Measurements from ENCODE around the gene FBXL5.

Gene FBXL5

DNA sequence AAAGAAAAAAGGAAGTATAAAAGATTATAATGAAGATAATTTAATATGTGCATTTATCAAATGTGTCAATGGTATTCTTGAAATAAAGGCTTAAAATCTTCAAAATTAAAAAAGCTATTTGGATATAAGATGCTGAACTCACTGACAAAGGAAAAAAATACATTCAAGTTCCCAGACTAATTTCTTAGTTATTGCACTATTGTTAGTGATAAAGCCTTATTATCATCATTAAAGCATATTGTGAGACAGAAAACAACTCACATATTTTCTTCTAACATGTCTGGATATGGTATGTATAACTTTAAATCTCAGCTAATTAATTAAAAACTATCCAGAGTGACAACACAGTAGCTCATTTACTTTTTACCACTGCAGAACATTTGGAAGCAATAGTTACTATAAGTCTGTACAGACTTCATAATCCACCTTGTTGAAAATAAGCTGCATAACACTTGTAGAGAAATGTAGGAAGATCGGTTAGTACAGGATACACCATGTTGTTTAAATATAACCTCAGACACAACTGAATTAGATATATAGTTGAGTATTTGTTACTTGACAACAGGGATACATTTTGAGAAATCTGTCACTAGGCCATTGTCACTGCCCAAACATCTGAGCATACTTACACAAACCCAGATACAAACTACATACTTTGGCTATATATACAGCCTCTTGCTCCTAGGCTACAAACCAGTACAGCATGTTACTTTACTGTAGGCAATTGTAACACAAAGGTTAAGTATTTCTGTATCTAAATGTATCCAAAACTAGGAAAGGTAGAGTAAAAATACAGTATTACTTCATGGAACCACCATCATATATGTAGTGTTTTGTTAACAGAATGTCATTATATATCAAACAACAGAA lies 13.6 kb upstream of the FBXL5 start:
- Histone ChIP-seq H3K9me3 (ENCODE audit: control insufficient read depth, insufficient read depth, low read length) (no peaks in the 10 kb centered on the region), H3K36me3 (ENCODE audit: insufficient read depth, low read length) (peaks cover 10% of the 10 kb centered on the region), H3K4me1 (ENCODE audit: insufficient read depth, low read length) (0 out of 2 replicates have a peak, but pooled peaks cover 8% of the 10 kb centered on the region), H3K9ac (ENCODE audit: low read depth, low read length) (no peak overlapping the region)

DNA sequence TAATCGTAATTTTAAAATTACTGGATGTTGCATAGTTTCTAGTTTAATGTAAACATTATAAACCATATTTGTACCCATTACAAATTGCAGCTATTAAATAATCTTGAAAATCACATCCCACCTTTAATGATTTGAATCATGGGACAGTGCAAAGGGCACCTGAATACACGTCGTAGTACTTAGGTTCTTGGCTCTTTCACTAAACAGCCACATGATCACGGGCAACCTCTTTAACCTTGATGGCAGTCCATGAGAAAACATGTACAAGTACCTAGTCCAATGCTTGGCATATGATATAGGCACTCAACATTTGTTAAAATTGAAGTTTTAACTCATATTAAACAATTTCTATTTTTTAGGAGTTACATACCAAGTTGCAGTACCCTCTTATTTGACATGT lies 11.8 kb upstream of the FBXL5 start:
- Histone ChIP-seq H3K9ac (ENCODE audit: low read depth, low read length) (no peak overlapping the region), H3K9me3 (ENCODE audit: control insufficient read depth, insufficient read depth, low read length) (no peaks in the 10 kb centered on the region), H3K4me1 (ENCODE audit: insufficient read depth, low read length) (0 out of 2 replicates have a peak, but pooled peaks cover 8% of the 10 kb centered on the region), H3K36me3 (ENCODE audit: insufficient read depth, low read length) (peaks cover 10% of the 10 kb centered on the region)

DNA sequence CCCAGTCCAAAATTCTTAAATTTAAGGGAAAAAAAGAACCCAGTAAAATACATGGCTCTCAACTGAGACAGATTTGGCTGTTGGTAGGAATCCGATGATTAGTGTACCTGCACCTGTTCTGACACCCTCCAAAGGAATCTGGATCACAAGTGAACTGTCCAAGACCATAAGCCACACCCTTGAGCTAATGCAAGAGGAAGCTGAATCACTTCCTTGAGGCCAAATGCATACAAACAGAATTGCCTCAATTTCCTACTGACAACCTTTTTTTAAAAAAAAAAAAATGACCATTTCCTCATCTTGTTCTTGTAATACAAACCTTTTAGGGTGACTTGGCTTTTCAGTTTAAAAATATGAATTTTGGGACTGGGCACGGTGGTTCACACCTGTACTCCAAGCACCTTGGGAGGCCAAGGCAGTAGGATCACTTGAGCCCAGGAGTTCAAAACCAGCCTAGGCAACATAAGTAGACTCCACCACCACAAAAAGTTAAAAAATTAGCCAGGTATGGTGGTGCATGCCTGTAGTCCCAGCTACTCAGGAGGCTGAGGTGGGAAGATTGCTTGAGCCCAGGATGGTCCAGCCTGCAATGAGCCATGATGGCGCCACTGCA lies 10.7 kb upstream of the FBXL5 start:
- H3K36me3 ChIP-seq (ENCODE audit: insufficient read depth, low read length) = peaks cover 14% of the 10 kb centered on the region
- no peak overlapping the region for H3K9ac ChIP-seq (ENCODE audit: low read depth, low read length)
- H3K9me3 ChIP-seq (ENCODE audit: control insufficient read depth, insufficient read depth, low read length) = no peaks in the 10 kb centered on the region
- 0 out of 2 replicates have a peak, but pooled peaks cover 8% of the 10 kb centered on the region for H3K4me1 ChIP-seq (ENCODE audit: insufficient read depth, low read length)

DNA sequence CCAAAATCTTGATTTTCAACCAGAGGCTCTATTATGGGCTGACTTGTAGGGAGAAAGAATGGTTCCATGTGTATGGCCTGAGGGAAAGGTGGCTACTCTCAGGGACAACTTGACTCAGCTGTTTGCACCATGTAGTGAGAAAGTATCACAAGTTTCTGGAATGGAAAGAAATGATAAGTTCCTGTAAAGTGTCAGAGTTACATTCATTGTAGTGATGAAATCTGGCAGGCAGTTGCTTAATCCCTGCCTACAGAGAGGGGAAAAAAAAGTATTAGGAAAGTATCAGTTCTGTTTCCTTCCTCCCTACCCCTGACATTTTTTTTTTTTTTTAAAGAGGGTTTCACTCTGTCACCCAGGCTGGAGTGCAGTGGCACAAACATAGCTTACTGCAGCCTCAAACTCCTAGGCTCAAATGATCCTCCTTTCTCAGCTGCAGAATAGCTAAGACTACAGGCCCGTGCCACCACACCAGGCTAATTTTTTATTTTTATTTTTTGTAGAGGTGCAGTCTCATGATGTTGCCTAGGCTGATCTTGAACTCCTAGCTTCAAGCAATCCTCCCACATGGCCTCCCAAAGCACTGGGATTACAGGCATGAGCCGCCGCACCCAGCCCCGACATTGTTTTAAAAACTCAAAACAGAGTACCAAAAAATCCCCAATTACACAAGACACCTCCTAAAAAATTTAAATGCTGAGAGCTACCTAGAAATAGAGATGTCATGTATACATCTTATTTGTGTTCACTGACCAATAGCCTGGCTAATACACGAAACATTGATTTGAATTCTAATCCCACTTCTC lies 4.8 kb upstream of the FBXL5 start:
- Histone ChIP-seq H3K9ac (ENCODE audit: low read depth, low read length) (no peak overlapping the region), H3K36me3 (ENCODE audit: insufficient read depth, low read length) (peaks cover 7% of the 10 kb centered on the region; the same call in 1 of the 2 replicates)

DNA sequence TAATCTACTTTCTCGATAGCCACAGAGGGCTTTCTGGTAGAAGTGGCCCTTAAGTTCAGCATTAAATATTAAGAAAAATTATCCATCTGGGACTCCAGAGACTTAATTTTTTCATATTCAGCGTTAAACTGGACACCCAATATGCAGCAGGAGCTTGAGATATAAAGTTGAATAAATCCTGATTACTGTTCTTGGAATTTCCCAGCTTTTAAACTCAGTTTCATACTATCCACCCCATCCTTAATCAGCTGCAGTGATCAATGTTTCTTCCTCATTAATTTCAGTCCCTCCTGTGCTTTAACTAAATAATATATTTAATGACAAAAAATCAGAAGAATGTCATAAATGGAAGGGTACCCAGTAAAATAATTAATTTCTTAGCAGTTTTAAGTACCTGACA lies 3.6 kb upstream of the FBXL5 start:
- H3K9ac ChIP-seq (ENCODE audit: low read depth, low read length) = no peak overlapping the region
- H3K4me1 ChIP-seq (ENCODE audit: insufficient read depth, low read length) = peaks cover 12% of the 10 kb centered on the region
- H3K36me3 ChIP-seq (ENCODE audit: insufficient read depth, low read length) = peaks cover 7% of the 10 kb centered on the region; the same call in 1 of the 2 replicates
- H3K9me3 ChIP-seq (ENCODE audit: control insufficient read depth, insufficient read depth, low read length) = no peaks in the 10 kb centered on the region

More for the DNA sequence above, 4.8 kb upstream of the FBXL5 start:
- no peaks in the 10 kb centered on the region for H3K9me3 ChIP-seq (ENCODE audit: control insufficient read depth, insufficient read depth, low read length)
- H3K4me1 ChIP-seq (ENCODE audit: insufficient read depth, low read length) = peaks cover 12% of the 10 kb centered on the region

DNA sequence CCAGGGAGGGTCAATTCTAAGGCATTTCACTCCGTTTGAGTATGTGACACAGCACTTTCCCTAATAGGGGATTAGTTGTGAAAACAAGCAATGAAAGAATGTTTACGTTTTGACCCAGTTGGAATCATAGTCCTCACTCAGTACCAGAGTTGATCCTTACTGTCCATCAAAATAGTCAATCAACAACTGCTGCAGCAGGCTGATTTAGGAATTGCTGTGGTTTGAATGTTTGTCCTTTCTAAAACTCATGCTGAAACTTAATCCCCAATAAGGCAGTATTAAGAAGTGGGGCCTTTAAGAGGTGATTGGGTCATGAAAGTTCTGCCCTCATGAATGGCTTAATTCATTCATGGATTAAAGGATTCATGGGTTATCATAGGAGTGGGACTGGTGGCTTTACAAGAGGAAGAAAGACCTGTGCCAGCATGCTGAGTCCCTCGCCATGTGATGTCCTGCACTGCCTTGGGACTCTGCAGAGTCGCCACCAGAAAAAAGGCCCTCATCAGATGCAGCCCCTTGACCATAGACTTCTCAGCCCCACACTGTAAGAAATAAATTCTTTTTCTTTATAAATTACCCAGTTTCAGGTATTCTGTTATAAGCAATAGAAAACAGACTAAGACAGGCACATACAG lies 3.1 kb upstream of the FBXL5 start:
- Histone ChIP-seq H3K36me3 (ENCODE audit: insufficient read depth, low read length) (peaks cover 7% of the 10 kb centered on the region; the same call in 1 of the 2 replicates), H3K9me3 (ENCODE audit: control insufficient read depth, insufficient read depth, low read length) (no peaks in the 10 kb centered on the region), H3K4me1 (ENCODE audit: insufficient read depth, low read length) (peaks cover 14% of the 10 kb centered on the region), H3K9ac (ENCODE audit: low read depth, low read length) (no peak overlapping the region)

DNA sequence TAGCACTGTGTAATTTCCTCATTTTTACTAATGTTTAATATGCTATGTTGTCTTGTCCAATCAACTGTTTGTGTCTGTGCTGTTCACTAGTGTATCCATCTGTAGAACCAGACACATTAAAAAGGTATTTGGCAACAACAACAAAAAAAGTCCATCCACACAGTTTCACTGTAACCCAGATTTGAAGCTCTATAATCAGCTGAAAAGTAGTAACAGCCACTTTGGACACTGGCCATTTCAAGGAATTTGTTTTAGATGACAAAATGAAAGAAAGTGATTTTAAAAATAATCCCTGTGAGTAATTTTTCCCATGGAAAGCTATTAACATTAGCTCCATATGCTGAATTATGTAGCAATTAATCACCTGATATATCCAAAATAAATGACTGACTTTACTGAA lies 2.2 kb upstream of the FBXL5 start:
- Histone ChIP-seq H3K9me3 (ENCODE audit: control insufficient read depth, insufficient read depth, low read length) (no peaks in the 10 kb centered on the region), H3K36me3 (ENCODE audit: insufficient read depth, low read length) (peaks cover 7% of the 10 kb centered on the region; the same call in 1 of the 2 replicates), H3K4me1 (ENCODE audit: insufficient read depth, low read length) (peaks cover 16% of the 10 kb centered on the region), H3K9ac (ENCODE audit: low read depth, low read length) (no peak overlapping the region)

DNA sequence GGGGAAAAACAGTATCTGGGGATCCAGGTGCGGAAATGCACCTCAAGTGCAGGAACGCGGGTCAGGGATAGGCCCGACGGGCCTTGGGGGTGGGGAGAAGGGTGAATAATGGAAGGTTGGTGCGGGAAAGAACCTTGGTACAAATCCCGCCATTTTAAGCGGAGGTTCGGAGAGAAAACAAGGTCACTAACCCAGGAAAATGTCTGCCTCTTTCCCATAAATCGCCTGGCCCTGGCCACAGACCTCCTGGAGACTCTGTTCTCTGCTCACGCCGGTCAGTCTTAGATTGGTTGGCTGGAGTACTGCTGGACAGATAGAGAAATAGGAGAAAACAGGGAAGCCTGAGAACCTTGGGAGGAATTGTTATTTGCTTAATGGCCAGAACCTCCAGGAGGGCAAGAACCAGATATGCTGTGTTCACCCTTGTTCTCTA lies 897 bp upstream of the FBXL5 start:
- Histone ChIP-seq H3K36me3 (ENCODE audit: insufficient read depth, low read length) (peaks cover 3% of the 10 kb centered on the region; the same call in 1 of the 2 replicates), H3K9ac (ENCODE audit: low read depth, low read length) (peak overlapping the region; percentile 59), H3K4me1 (ENCODE audit: insufficient read depth, low read length) (peaks cover 16% of the 10 kb centered on the region), H3K9me3 (ENCODE audit: control insufficient read depth, insufficient read depth, low read length) (no peaks in the 10 kb centered on the region)

DNA sequence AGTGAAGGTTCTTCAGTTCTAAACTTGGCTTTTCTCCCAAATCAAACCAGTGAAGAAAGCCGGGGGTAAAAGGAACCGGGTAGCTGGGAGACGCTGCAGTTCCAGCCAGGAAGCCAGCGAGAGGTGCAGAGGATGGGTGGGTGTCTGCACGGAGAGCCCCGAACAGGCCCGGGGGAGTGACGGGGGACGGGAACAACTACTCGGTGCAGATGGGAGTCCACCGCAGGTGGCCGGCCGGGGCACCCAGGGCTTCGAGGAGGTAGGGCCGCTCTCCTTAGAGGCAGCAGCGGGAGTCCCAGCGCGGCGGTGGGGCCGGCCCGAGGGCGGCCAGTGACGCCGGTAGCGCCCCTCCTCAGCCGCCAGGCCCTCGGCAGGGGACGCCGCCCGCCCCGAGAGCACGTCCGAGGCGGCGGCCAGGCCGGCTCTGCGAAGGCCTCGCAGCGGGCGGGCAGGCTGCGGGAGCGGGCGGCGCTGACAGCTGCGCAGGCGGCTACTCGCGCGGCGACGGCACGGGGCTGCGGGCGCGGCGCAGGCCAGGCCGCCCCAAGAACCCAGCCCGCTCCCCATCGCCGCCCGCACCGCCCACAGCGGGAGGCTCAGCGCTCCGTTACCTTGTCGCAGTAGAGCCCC lies 449 bp downstream of the FBXL5 start:
- no peaks in the 10 kb centered on the region for H3K9me3 ChIP-seq (ENCODE audit: control insufficient read depth, insufficient read depth, low read length)
- H3K9ac ChIP-seq (ENCODE audit: low read depth, low read length) = peak overlapping the region; percentile 59
- H3K36me3 ChIP-seq (ENCODE audit: insufficient read depth, low read length) = no peaks in the 10 kb centered on the region; the same call in 1 of the 2 replicates
- H3K4me1 ChIP-seq (ENCODE audit: insufficient read depth, low read length) = peaks cover 17% of the 10 kb centered on the region

DNA sequence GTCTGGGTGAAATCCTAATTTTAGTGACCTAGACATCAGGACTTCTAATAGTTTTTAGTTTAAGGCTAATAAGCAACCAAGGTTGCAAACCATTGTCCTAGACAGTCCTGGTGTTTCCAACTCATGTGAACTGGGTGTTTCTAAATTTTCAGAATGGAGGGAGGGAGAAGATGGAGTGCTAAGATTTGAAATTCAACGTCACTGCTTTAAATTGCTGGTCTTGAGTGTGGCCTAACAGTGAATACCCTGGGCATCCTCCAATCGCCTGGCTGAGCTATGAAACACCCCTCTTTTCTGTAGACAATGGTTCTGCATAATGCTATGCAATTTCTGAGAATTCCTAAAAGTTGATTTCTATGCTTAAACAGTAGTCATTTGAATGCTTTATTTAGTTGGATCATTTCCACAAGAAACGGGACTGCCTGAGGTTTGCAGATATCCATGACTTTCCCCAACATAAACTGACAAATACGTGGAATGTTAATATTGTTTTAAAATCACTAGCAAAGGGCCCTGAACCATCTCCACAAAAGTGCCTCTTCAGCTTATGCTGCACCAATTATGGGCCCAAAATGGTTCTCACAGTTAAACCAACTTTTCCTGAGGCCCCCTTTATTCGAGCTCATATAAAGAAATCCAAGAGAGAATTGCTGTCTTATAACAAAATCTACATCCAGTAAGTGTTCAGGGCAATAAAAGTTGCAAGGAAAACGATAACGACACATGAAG lies 1.1 kb downstream of the FBXL5 start:
- Histone ChIP-seq H3K9ac (ENCODE audit: low read depth, low read length) (peak overlapping the region; percentile 59), H3K9me3 (ENCODE audit: control insufficient read depth, insufficient read depth, low read length) (no peaks in the 10 kb centered on the region), H3K4me1 (ENCODE audit: insufficient read depth, low read length) (peaks cover 18% of the 10 kb centered on the region), H3K36me3 (ENCODE audit: insufficient read depth, low read length) (no peaks in the 10 kb centered on the region)

DNA sequence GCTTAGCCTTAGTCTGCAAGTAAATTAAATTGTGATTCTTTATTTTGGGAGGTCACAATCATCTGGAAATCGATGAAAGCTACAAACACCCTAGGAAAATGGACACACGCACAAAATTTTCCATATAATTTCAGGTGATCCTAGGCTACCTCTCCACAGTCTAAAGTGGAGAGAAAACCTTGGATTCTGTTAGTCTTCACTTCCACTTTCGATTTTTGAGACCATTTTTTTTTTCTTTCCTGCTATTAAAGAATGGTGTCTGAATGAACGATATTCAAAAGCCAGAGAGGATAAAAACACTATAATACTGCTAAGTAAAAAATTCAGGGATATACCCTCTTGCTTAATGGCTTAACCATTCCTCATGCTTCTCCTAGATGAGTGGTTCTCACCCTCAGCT lies 1.7 kb downstream of the FBXL5 start:
- Histone ChIP-seq H3K9ac (ENCODE audit: low read depth, low read length) (peak overlapping the region; percentile 59), H3K36me3 (ENCODE audit: insufficient read depth, low read length) (no peaks in the 10 kb centered on the region), H3K4me1 (ENCODE audit: insufficient read depth, low read length) (peaks cover 18% of the 10 kb centered on the region), H3K9me3 (ENCODE audit: control insufficient read depth, insufficient read depth, low read length) (no peaks in the 10 kb centered on the region)

DNA sequence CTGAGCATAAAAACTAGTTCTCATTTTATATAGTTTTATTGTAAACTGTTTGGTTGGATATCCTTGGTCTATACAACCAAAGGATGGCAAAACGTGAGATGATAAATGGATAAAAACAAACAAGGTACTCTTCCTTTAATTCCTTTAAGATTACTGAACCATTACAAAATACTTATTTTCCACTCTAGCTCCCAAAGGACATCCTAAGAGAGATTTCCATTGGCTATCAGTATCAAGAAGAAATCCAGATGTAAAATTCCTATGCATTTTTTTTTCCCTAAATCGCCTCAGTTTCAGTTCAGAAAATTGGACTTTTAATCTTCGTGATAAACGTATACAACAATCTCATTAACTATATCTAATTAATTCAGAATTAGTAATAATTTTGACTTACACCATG lies 2.3 kb downstream of the FBXL5 start:
- H3K9me3 ChIP-seq (ENCODE audit: control insufficient read depth, insufficient read depth, low read length) = no peaks in the 10 kb centered on the region
- H3K9ac ChIP-seq (ENCODE audit: low read depth, low read length) = peak overlapping the region; percentile 59; the same call in 1 of the 2 replicates
- H3K36me3 ChIP-seq (ENCODE audit: insufficient read depth, low read length) = no peaks in the 10 kb centered on the region
- peaks cover 18% of the 10 kb centered on the region for H3K4me1 ChIP-seq (ENCODE audit: insufficient read depth, low read length)

DNA sequence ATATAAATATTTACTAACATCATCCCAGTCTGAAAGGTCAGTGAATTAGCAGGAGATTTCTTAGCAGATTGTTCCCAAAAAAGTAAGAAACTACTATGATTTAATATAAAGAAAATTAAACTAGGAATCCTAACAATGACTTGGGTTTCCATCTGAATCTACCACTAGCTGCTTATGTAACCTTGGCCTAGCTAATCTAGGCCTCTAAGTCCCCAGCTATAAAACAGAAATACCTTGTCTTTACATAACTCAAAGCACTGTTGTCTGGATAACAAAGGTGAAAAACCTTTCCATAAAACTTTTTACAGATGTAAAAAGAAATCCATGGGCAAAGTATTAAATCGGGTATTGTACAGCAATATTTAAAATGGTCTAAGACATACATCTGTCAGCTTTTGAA lies 3.0 kb downstream of the FBXL5 start:
- Histone ChIP-seq H3K36me3 (ENCODE audit: insufficient read depth, low read length) (no peaks in the 10 kb centered on the region), H3K4me1 (ENCODE audit: insufficient read depth, low read length) (peaks cover 18% of the 10 kb centered on the region), H3K9ac (ENCODE audit: low read depth, low read length) (no peak overlapping the region)

More for the DNA sequence above, 3.0 kb downstream of the FBXL5 start:
- H3K9me3 ChIP-seq (ENCODE audit: control insufficient read depth, insufficient read depth, low read length) = no peaks in the 10 kb centered on the region
